K562 (cell line): ENCODE data around the gene FGR. TPM values are rescaled to one million over a fixed set of nuclear protein-coding genes. Genes with fewer than 3 reads are reported as not detected.
A peak's percentile ranks its signal among the peaks of the same experiment; 100 is the strongest.

Experiments
- CBX3 ChIP-seq, 2 experiments: IDR thresholded peaks; 1 replicate in 1 of 2; 2 replicates in 1 of 2; pipeline ENCODE4 v1.6.1; 2012; ENCODE audit warnings: inconsistent platforms in 2 of 2, low read length in 2 of 2, borderline replicate concordance in 1 of 2, control low read depth in 1 of 2
- CTBP1 ChIP-seq: fragments of 450-650 bp; IDR thresholded peaks from 2 replicates; pipeline ENCODE4 v1.6.1; 2016; ENCODE audit warnings: borderline replicate concordance
- POLR2B ChIP-seq: fragments of 450-650 bp; IDR thresholded peaks from 2 replicates; pipeline ENCODE4 v1.6.1; 2018; ENCODE audit warnings: low read depth; ENCODE audit not compliant: partially characterized antibody
- RREB1 ChIP-seq: fragments of 250-450 bp; sonication (Bioruptor Pico); IDR thresholded peaks from 2 replicates; pipeline ENCODE4 v1.4.0; 2020
- SP1 ChIP-seq: sonication (generic); formaldehyde crosslinking; IDR thresholded peaks from 2 replicates; pipeline ENCODE4 v1.8.1; 2022; ENCODE audit warnings: mild to moderate bottlenecking, missing genetic modification reagents
- polyA plus RNA-seq, 8 experiments: library from polyadenylated mRNA; depleted of rRNA in 4 of 8; stranded (reverse) in 5 of 8; unstranded in 3 of 8; fragments of >200 nt; fragmentation: Nextera tagmentation in 2 of 8; fragmentation: Illumina TruSeq in 1 of 8; extraction: Ambion mirVana in 2 of 8; extraction: Trizol in 1 of 8; gene quantifications; 2 replicates each; pipeline versions ENCODE4 v1.2.1 to v1.2.3, GENCODE V29; 2011 to 2014; ENCODE audit warnings: inconsistent platforms in 1 of 8, missing spikeins in 1 of 8
- total RNA-seq, 7 experiments: library from RNA; depleted of rRNA in 6 of 7; stranded (reverse); fragments of >200 nt in 6 of 7; fragmentation: Illumina TruSeq in 2 of 7; extraction: Trizol in 2 of 7; gene quantifications; 2 replicates each; pipeline versions ENCODE4 v1.2.1 to v1.2.3, GENCODE V29; 2011 to 2021; ENCODE audit warnings: low replicate concordance in 1 of 7
- TF ChIP-seq, protein P1 (sequence below), 2 experiments: fragments of 450-650 bp; formaldehyde crosslinking in 1 of 2; IDR thresholded peaks; 2 replicates each; pipeline versions ENCODE4 v1.4.0 to v1.6.1; 2014 to 2020; ENCODE audit warnings: mild to moderate bottlenecking in 2 of 2, borderline replicate concordance in 1 of 2, low read depth in 1 of 2
- TF ChIP-seq, protein P2 (sequence below): fragments of 250-450 bp; sonication (Bioruptor Pico); IDR thresholded peaks from 2 replicates; pipeline ENCODE4 v1.8.0; 2022; ENCODE audit warnings: inconsistent platforms
- TF ChIP-seq, protein P3 (sequence below): sonication (generic); formaldehyde crosslinking; IDR thresholded peaks from 2 replicates; pipeline ENCODE4 v1.9.0; 2022; ENCODE audit warnings: mild to moderate bottlenecking, missing genetic modification reagents

The FGR gene
- total and polyA plus RNA-seq, 9 of the 15 experiments (the other 6 are each of a cell fraction or from before 2014, with no cell fraction given): 0.04 to 0.11 TPM; not detected in 7

DNA sequence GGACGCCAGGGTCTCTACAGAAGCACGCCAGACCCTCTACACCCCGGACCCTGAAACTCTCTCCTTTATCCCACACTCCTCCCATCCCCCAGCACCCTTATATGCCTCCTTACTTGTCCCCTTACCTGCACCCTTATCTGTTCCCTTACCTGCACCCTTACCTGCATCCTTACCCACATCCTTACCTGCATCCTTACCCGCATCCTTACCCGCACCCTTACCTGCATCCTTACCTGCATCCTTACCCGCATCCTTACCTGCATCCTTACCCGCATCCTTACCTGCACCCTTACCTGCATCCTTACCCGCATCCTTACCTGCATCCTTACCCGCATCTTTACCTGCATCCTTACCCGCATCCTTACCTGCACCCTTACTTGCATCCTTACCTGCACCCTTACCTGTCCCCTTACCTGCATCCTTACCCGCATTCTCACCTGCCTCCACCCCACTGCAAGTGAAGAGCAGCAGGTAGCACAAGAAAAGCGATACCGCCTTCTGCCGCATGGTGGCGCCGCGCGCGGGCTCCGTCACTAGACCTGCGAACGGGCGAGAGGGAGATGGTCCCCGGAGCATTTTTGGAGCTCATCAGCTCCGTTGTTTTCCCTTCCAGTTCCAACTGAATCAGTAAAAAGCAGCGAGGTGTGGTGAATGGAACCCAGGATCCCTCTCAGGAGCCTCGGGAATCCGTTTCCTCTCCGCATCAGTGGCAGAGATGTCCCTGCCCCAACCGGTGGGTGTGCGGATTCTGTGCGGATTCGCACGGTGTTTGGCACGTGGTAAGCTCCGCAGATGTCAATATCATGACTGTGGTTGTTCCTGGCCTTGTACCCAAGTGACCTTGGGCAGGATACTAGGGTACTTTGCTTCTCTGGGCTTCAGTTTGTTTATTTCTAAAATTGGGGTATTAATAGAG lies 34.1 kb upstream of the FGR start (continued):
- TF ChIP-seq RREB1 (CRISPR knock-in tag): no peak
- TF ChIP-seq, protein P1, sequence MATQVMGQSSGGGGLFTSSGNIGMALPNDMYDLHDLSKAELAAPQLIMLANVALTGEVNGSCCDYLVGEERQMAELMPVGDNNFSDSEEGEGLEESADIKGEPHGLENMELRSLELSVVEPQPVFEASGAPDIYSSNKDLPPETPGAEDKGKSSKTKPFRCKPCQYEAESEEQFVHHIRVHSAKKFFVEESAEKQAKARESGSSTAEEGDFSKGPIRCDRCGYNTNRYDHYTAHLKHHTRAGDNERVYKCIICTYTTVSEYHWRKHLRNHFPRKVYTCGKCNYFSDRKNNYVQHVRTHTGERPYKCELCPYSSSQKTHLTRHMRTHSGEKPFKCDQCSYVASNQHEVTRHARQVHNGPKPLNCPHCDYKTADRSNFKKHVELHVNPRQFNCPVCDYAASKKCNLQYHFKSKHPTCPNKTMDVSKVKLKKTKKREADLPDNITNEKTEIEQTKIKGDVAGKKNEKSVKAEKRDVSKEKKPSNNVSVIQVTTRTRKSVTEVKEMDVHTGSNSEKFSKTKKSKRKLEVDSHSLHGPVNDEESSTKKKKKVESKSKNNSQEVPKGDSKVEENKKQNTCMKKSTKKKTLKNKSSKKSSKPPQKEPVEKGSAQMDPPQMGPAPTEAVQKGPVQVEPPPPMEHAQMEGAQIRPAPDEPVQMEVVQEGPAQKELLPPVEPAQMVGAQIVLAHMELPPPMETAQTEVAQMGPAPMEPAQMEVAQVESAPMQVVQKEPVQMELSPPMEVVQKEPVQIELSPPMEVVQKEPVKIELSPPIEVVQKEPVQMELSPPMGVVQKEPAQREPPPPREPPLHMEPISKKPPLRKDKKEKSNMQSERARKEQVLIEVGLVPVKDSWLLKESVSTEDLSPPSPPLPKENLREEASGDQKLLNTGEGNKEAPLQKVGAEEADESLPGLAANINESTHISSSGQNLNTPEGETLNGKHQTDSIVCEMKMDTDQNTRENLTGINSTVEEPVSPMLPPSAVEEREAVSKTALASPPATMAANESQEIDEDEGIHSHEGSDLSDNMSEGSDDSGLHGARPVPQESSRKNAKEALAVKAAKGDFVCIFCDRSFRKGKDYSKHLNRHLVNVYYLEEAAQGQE (IDR thresholded peaks at IDR 0.05; ENCODE audit: borderline replicate concordance): peak; percentile 65; the same call in 1 of the 2 replicates
- TF ChIP-seq, protein P1 (CRISPR knock-in tag; IDR thresholded peaks at IDR 0.05; ENCODE audit: low read depth): no peak
- TF ChIP-seq POLR2B: no peak
- peak; percentile 58; the same call in 1 of the 2 replicates for TF ChIP-seq SP1 (CRISPR knock-in tag)
- TF ChIP-seq, protein P2, sequence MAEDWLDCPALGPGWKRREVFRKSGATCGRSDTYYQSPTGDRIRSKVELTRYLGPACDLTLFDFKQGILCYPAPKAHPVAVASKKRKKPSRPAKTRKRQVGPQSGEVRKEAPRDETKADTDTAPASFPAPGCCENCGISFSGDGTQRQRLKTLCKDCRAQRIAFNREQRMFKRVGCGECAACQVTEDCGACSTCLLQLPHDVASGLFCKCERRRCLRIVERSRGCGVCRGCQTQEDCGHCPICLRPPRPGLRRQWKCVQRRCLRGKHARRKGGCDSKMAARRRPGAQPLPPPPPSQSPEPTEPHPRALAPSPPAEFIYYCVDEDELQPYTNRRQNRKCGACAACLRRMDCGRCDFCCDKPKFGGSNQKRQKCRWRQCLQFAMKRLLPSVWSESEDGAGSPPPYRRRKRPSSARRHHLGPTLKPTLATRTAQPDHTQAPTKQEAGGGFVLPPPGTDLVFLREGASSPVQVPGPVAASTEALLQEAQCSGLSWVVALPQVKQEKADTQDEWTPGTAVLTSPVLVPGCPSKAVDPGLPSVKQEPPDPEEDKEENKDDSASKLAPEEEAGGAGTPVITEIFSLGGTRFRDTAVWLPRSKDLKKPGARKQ (CRISPR knock-in tag): 0 out of 2 replicates have a peak, but pooled peaks have one; percentile 40
- TF ChIP-seq, protein P3, sequence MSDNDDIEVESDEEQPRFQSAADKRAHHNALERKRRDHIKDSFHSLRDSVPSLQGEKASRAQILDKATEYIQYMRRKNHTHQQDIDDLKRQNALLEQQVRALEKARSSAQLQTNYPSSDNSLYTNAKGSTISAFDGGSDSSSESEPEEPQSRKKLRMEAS: peak; percentile 92
- TF ChIP-seq CBX3 (IDR thresholded peaks at IDR 0.05; ENCODE audit: borderline replicate concordance in 1 of 2, low read length in 2 of 2): 0 out of 3 replicates have a peak, but pooled peaks of 1 of the 2 experiments have one; percentile 24
- peak; percentile 93 for TF ChIP-seq CTBP1
